HG03342 (cell line): ENCODE measurements around the gene GLRX.
"Not testable (repeated sequence)": the region's sequence is repeated elsewhere in the genome, so short reads cannot be mapped to it uniquely, and the experiment has no call there.

Experiments
- ATAC-seq: cut with Tn5 transposase; IDR thresholded peaks from one replicate; pipeline ENCODE4 v1.9.1; 2021; ENCODE audit warnings: mild to moderate bottlenecking, moderate library complexity; ENCODE audit not compliant: unreplicated experiment

Gene GLRX

GRCh38 chr5:95853490-95853889 is 31.0 kb upstream of the GLRX start:
- ATAC-seq, result no peak

- no peak for ATAC-seq
Measured at GRCh38 chr5:95852567-95852966, 30.0 kb upstream of the GLRX start.

- ATAC-seq, result not testable (repeated sequence)
Measured at GRCh38 chr5:95851141-95851540, 28.6 kb upstream of the GLRX start.

GRCh38 chr5:95850391-95850894 is 27.9 kb upstream of the GLRX start:
- ATAC-seq, result no peak

GRCh38 chr5:95848701-95849100 is 26.2 kb upstream of the GLRX start:
- no peak for ATAC-seq

- no peak for ATAC-seq
Measured at GRCh38 chr5:95847261-95847592, 24.7 kb upstream of the GLRX start.

GRCh38 chr5:95846554-95847260 is 24.2 kb upstream of the GLRX start:
- ATAC-seq, result peak; percentile 68

GRCh38 chr5:95845391-95845790 is 22.9 kb upstream of the GLRX start:
- ATAC-seq, result no peak

GRCh38 chr5:95843733-95844223 is 21.3 kb upstream of the GLRX start:
- no peak for ATAC-seq

- ATAC-seq, result peak; percentile 85
Measured at GRCh38 chr5:95842854-95843544, 20.5 kb upstream of the GLRX start.

- no peak for ATAC-seq
Measured at GRCh38 chr5:95841914-95842812, 19.6 kb upstream of the GLRX start.

GRCh38 chr5:95840956-95841705 is 18.6 kb upstream of the GLRX start:
- ATAC-seq, result no peak

GRCh38 chr5:95839658-95840057 is 17.1 kb upstream of the GLRX start:
- ATAC-seq, result no peak

GRCh38 chr5:95838556-95838955 is 16.0 kb upstream of the GLRX start:
- ATAC-seq, result no peak

GRCh38 chr5:95838001-95838520 is 15.5 kb upstream of the GLRX start:
- no peak for ATAC-seq

GRCh38 chr5:95837492-95837891 is 15.0 kb upstream of the GLRX start:
- ATAC-seq, result no peak

GRCh38 chr5:95836971-95837370 is 14.4 kb upstream of the GLRX start:
- ATAC-seq, result not testable (repeated sequence)

- peak; percentile 23 for ATAC-seq
Measured at GRCh38 chr5:95836544-95836943, 14.0 kb upstream of the GLRX start.

- ATAC-seq, result no peak
Measured at GRCh38 chr5:95835682-95836385, 13.3 kb upstream of the GLRX start.

- no peak for ATAC-seq
Measured at GRCh38 chr5:95832664-95833063, 10.1 kb upstream of the GLRX start.
